Esophagus squamous epithelium (tissue), 5 donors: ENCODE results near the gene KCTD3. TPM values are rescaled to one million over a fixed set of nuclear protein-coding genes. Genes with fewer than 3 reads are reported as not detected.

Source experiments
- DNase-seq: peaks from one replicate; lab custom pipeline; 2025; lab: John Stamatoyannopoulos, UW
- H3K27ac ChIP-seq, 4 donors: fragments of 200-600 bp; sonication (generic); one replicate each; pipeline ENCODE4 v1.5.1; 2016 to 2019; ENCODE audit warnings: mild to moderate bottlenecking in 1 of 4
- H3K27me3 ChIP-seq, 4 donors: fragments of 200-600 bp; sonication (generic); 1 replicate in 3 of 4; 2 replicates in 1 of 4; pipeline versions ENCODE4 v1.5.1 to v1.6.0; 2017 to 2021; ENCODE audit warnings: antibody characterized with exemption in 1 of 4
- H3K36me3 ChIP-seq, 3 donors: fragments of 200-600 bp; sonication (generic); one replicate each; pipeline ENCODE4 v1.5.1; 2016 to 2019
- H3K4me1 ChIP-seq, 3 donors: fragments of 200-600 bp; sonication (generic); one replicate each; pipeline ENCODE4 v1.5.1; 2017 to 2019
- H3K4me3 ChIP-seq, 4 donors: fragments of 200-600 bp; sonication (generic); 1 replicate in 3 of 4; 2 replicates in 1 of 4; pipeline ENCODE4 v1.5.1; 2016 to 2019; ENCODE audit warnings: mild to moderate bottlenecking in 2 of 4, moderate library complexity in 1 of 4
- H3K9me3 ChIP-seq, 3 donors: fragments of 200-600 bp; sonication (generic); one replicate each; pipeline ENCODE4 v1.5.1; 2016 to 2019
- CTCF ChIP-seq, 6 experiments: fragments of 450-650 bp in 4 of 6; fragments of 200-600 bp in 2 of 6; sonication (generic) in 2 of 6; IDR thresholded peaks; one replicate each; pipeline ENCODE4 v1.5.1; 2016 to 2019; ENCODE audit warnings: antibody characterized with exemption in 6 of 6, mild to moderate bottlenecking in 4 of 6, moderate library complexity in 4 of 6
- POLR2A ChIP-seq, 4 donors: fragments of 450-650 bp; IDR thresholded peaks; one replicate each; pipeline ENCODE4 v1.6.1; 2017; ENCODE audit warnings: antibody characterized with exemption in 4 of 4, mild to moderate bottlenecking in 4 of 4, moderate library complexity in 3 of 4
- WGBS, 2 donors: methylation state at CpG; one replicate each; pipeline ENCODE4 v1.1.5; 2018; 5-methylcytosine and 5-hydroxymethylcytosine counted together
- intact Hi-C: fragments of 100-400 bp; cut with DNase I; formaldehyde crosslinking; loops from one replicate; pipeline ENCODE4 v1.15.0; 2022
- total RNA-seq, 4 donors: library from RNA; depleted of rRNA; stranded (reverse); fragments of >200 nt; gene quantifications; one replicate each; pipeline ENCODE4 v1.1.0, GENCODE V29; 2016
- donor health status: DM: yes; HTN: yes; CAD: no.

KCTD3 gene
- 10 to 100 TPM; 43.4 to 76.1 (median 44.9) TPM for total RNA-seq

- H3K27me3 ChIP-seq, result no peaks in the 10 kb centered on the region
- intact Hi-C loops, result no loop called here
- WGBS, 2 donors, result 27 to 29% methylated on average over 10 to 11 of the region's 44 CpGs
- H3K4me3 ChIP-seq, result peak within 1 kb of the TSS; percentile 73 to 94 (median 83)
- peak within 1 kb of the TSS; percentile 95 to 96 (median 96) for H3K27ac ChIP-seq
- H3K36me3 ChIP-seq, result no peaks in the 10 kb centered on the region
- peaks cover 3 to 42% (median 17%) of the 10 kb centered on the region in 3 donors for H3K4me1 ChIP-seq
- H3K9me3 ChIP-seq, result no peaks in the 10 kb centered on the region
- DNase-seq, result no peak
- no peak for TF ChIP-seq CTCF (IDR thresholded peaks at IDR 0.05)
- peak in 2 of 4 donors; percentile 50 to 68 for TF ChIP-seq POLR2A (IDR thresholded peaks at IDR 0.05)
Observed at GRCh38 chr1:215566556-215567490, at the start of gene KCTD3. Gene KCTD3 (plus strand): TSS chr1:215567304. CDS start chr1:215567686, 382 bp downstream.

GRCh38 chr1:215517441-215517891 lies 49.6 kb upstream of the KCTD3 start:
- intact Hi-C loops, result no loop called here
- no peak for DNase-seq
- Histone ChIP-seq H3K27me3 (peaks cover 0 to 9% (median 0%) of the 10 kb centered on the region in 4 donors), H3K36me3 (no peaks in the 10 kb centered on the region), H3K4me3 (no peak overlapping the region), H3K27ac (no peak overlapping the region), H3K9me3 (no peaks in the 10 kb centered on the region), H3K4me1 (peaks cover 0 to 9% (median 0%) of the 10 kb centered on the region in 3 donors)
- peak in 1 of 6 experiments; percentile 13 for TF ChIP-seq CTCF (IDR thresholded peaks at IDR 0.05)
- TF ChIP-seq POLR2A (IDR thresholded peaks at IDR 0.05), result no peak
- WGBS, 2 donors, result 41 to 44% methylated on average over 4 of the region's 4 CpGs

- Histone ChIP-seq H3K27ac (no peak overlapping the region), H3K36me3 (no peaks in the 10 kb centered on the region), H3K9me3 (no peaks in the 10 kb centered on the region), H3K4me1 (peaks cover 0 to 20% (median 0%) of the 10 kb centered on the region in 3 donors), H3K27me3 (peaks cover 0 to 9% (median 0%) of the 10 kb centered on the region in 4 donors), H3K4me3 (no peak overlapping the region)
- WGBS, 2 donors, result 57 to 67% methylated on average over 2 of the region's 2 CpGs
- no peak for DNase-seq
- intact Hi-C loops, result no loop called here
- TF ChIP-seq POLR2A (IDR thresholded peaks at IDR 0.05), result no peak
- no peak for TF ChIP-seq CTCF (IDR thresholded peaks at IDR 0.05)
Observed at GRCh38 chr1:215518594-215518993, 48.5 kb upstream of the KCTD3 start.

- Histone ChIP-seq H3K4me3 (no peak overlapping the region), H3K27ac (no peak overlapping the region), H3K4me1 (peaks cover 0 to 27% (median 0%) of the 10 kb centered on the region in 3 donors), H3K36me3 (no peaks in the 10 kb centered on the region), H3K27me3 (peaks cover 0 to 20% (median 0%) of the 10 kb centered on the region in 4 donors), H3K9me3 (no peaks in the 10 kb centered on the region)
- no peak for DNase-seq
- 43 to 48% methylated on average over 2 to 3 of the region's 3 CpGs for WGBS, 2 donors
- intact Hi-C loops, result no loop called here
- TF ChIP-seq POLR2A (IDR thresholded peaks at IDR 0.05), result no peak
- TF ChIP-seq CTCF (IDR thresholded peaks at IDR 0.05), result no peak
Observed at GRCh38 chr1:215521279-215521678, 45.8 kb upstream of the KCTD3 start.
